Measurements from ENCODE around the gene RAB5A.

GRCh38 chr3:20028905-20029331 lies 82.0 kb downstream of the RAB5A start:
- no peak for TF ChIP-seq MAX (IDR thresholded peaks at IDR 0.05; ENCODE audit: low read depth, low read length)
- no peak for TF ChIP-seq CTCF (IDR thresholded peaks at IDR 0.05; ENCODE audit: low read depth, low read length)
- TF ChIP-seq POLR2A (IDR thresholded peaks at IDR 0.05; ENCODE audit: extremely low read depth, insufficient read length), result no peak

Data from NB4 (cell line).